Left renal pelvis (tissue), 4 donors: ENCODE measurements around the gene PLA2G12B. TPM values are rescaled to one million over a fixed set of nuclear protein-coding genes. Genes with fewer than 3 reads are reported as not detected.

Source experiments
- DNase-seq, 4 donors: peaks; one replicate each; pipeline ENCODE4 v3.0.0-alpha.2; 2013; ENCODE audit warnings: low read depth in 4 of 4, low spot score in 3 of 4
- polyA plus RNA-seq, 4 donors: library from polyadenylated mRNA; unstranded; fragments of 120-200 nt; gene quantifications; one replicate each; pipeline ENCODE4 v1.2.1, GENCODE V29; 2013; ENCODE audit not compliant: insufficient read length in 4 of 4

PLA2G12B gene
- polyA plus RNA-seq, 4 donors: 0.46 to 8.2 (median 5.3) TPM

DNA sequence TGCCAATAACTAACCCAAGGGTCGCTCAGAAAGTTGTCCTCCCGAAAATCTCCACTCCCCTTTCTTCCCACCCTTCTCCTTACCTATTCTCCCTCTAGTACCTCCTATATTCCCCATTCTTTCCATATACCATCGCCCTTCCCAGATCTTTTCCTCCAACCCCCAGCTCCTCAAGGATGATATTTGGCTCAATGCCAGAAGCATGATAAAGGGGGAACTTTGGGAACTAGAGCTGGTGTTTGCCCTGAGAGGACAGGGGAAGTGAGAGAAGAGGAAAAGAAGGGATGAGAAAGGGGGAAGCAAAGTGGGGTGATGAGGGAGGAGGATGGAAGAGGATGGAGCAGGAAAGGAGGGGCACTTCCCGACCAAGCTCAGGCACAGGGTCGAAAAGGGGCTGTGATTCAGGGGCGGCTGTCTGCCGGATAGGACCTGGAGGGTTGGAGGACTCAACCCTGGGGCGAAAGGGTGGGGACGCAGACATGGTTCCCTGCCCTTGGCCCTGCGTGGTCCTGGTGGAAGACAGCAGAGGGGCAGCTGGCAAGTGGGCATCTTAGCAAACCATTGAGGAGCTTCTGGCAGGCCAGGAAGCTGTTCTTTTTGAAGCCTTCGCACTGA, 59.3 kb downstream of the PLA2G12B start:
- no peak for DNase-seq

DNA sequence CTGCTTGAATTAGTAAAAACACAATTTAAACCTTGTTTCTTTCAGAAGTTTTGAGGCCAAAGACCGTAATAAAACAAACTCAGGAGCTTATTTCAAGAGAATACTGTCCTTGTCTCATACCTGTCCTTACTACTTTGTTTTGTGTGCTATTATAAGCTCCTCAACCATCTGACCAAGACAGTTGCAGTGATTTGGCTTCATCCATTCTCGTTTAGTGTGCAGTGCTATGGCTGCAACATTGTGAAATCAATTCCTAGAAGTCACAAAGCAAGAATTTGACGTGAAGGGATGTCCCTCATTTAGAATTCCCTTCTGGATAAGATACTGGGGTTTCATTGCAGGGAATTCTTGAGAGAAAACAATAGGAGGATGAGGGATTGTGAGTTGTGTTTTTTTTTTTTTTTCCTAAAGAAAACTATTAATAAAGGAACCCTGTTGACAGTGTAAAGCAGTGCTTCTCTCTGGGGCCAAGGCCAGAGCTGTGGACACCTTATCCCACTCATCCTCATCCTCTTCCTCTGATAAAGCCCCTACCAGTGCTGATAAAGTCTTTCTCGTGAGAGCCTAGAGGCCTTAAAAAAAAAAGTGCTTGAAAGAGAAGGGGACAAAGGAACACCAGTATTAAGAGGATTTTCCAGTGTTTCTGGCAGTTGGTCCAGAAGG, 61.3 kb downstream of the PLA2G12B start, which contains the start of gene OIT3:
TSS of gene OIT3 (plus strand) at position 604 of the 663 bp plus-strand sequence. CDS start 60 bp downstream, outside the sequence.
- DNase-seq: no peak

DNA sequence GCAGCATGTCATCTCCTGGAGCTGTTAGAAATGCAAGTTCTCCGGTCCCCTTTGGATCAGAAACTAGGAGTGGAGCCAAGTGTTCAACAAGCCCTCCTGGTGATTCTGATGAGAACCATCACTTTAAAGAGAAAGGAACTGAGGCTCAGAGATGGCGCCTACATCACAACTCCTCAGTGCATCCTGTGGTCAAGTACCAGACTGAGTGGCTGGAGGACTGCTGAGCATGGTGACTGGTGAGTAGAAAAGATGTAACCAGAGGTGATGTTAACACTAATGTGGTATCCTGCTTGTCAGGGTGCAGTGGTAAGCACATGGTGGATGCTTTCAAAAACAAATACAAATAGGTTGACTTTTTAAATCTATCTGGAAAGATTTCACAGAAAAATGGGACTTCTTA, 64.5 kb downstream of the PLA2G12B start:
- no peak for DNase-seq

DNA sequence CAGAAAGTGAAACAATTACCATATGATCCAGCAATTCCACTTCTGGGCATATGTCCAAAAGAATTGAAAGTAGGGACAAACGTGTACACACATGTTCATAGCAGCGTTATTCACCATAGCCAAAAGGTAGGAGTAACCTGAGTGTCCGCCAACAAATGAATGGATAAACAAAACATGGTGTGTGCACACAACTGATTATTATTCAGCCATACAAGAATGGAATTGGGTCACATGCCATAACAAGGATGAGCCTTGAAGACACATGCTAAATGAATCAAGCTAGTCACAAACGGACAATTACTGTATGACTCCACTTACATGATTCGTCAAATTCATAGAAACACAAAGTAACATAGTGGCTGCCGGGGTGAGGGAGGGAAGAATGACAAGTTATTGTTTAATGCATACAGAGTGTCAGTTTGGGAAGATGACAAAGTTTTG, 65.2 kb downstream of the PLA2G12B start:
- DNase-seq: no peak

DNA sequence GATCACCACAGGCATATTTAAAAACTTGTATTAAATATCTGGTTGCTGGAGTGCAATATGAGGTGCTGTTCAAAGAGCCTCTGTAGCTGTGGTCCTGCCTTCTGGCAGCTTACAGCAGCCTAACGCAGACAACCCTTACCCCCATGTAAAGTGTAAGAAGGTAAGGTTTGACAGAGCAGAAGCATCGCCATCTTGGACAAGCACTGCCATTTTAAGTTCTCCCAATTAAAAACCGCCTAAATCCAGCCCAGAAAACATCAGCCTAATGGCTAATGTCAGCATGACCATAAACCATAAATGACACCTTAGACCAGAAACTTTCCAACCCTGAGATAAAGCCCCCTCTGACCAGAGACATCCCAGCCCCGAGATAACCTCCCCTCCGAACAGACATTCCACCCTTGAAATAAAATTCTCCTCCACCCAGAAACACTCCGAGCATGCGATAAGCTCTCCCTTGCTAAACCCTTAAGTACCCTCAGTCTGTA, 66.4 kb downstream of the PLA2G12B start:
- no peak for DNase-seq

DNA sequence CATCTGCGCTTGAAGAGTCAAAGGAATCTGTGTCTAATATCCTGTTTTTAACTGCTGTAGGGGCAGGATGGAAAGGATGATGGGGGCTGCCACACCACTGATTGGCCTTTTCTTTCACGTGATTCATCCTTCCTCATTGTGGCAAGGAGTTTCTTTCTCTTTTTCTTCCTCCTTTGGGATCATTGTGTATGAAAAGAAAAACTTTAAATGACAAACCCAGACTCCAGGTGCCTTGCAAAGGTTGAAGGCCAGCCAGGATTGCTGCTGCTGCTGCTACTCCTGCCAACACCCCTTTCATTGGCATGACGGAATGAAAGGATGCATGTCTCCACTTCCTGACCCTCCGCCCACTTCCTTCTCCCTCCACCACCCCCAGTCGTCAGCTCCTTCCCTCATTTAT, 67.6 kb downstream of the PLA2G12B start:
- DNase-seq: no peak

DNA sequence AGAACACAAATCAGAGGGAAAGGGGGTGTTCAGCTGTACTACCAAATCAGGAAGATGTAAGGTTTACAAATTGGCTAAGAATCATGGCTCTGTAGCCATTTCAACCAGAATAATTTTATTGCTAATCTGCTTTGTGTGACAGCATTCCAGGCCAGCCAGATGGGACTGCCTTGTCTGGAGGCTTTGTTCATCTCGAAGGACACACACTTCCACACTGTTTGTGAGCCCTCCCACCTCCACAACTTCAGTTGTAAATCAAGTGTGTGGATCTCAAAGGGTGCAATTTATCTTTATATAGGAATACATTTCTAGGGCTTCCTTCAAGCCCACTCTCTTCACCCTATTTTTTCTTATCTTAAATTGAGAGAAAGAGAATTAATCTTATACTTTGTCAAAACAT, 68.0 kb downstream of the PLA2G12B start:
- DNase-seq: no peak

DNA sequence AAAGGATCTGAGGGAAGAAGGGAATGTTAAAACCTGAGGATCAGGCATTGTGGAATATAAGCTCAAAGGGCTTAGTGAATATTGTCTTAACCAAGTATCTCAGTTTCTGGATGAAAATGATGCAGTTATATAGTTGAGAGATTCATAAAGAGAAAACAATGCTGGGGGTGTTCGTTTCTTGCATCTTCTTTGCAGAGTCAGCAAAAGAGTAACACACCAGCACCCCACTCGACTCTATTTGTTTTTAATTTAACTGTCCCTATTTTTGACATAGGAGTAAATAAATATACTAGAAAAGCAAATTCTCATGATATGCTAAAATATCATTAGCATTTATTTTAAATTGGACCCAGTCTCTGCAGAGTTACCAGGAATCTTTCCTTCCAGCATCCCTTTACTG, 68.7 kb downstream of the PLA2G12B start:
- DNase-seq: no peak

Other genes starting within 250 kb of the PLA2G12B start
- 1 to 10 TPM; 2.0 to 3.8 (median 3.0) TPM for gene OIT3, start 61.1 kb downstream of the PLA2G12B start, polyA plus RNA-seq
- gene P4HA1, start 142.1 kb upstream of the PLA2G12B start, polyA plus RNA-seq: 100 to 1,000 TPM in 1 of 4 donors, 10 to 100 TPM in 3; 74.6 to 114 (median 88.6) TPM
- gene NUDT13, start 155.6 kb upstream of the PLA2G12B start, polyA plus RNA-seq: 1 to 10 TPM; 2.9 to 9.4 (median 5.9) TPM
- 10 to 100 TPM; 34.9 to 44.0 (median 39.1) TPM for gene ECD, start 213.2 kb upstream of the PLA2G12B start, polyA plus RNA-seq
- gene FAM149B1, start 213.3 kb upstream of the PLA2G12B start, polyA plus RNA-seq: 10 to 100 TPM; 41.6 to 52.5 (median 43.1) TPM